ENCODE data around the gene KCTD11. TPM values are rescaled to one million over a fixed set of nuclear protein-coding genes. Genes with fewer than 3 reads are reported as not detected.
"Not testable (repeated sequence)": the region's sequence is repeated elsewhere in the genome, so short reads cannot be mapped to it uniquely, and the experiment has no call there.

The KCTD11 gene
- total and polyA plus RNA-seq, 7 donors = 2.9 to 13.2 (median 5.1) TPM

- Histone ChIP-seq H3K9me3 (no peaks in the 10 kb centered on the region), H3K36me3 (ENCODE audit: insufficient read depth in 1 of 2, low read depth in 1 of 2) (no peaks in the 10 kb centered on the region), H3K27me3 (ENCODE audit: insufficient read depth in 3 of 3, low read length in 2 of 3) (peaks cover 0 to 3% (median 0%) of the 10 kb centered on the region in 3 donors), H3K27ac (no peak overlapping the region), H3K4me3 (no peak overlapping the region), H3K4me1 (no peaks in the 10 kb centered on the region)
- no peak for TF ChIP-seq CTCF (IDR thresholded peaks at IDR 0.05)
- no peak for DNase-seq
- 69 to 76% (median 75%) methylated on average over 13 of the region's 13 CpGs for WGBS, 3 donors
- intact Hi-C loops (cut with DNase I) = loop anchor here in 1 of 2 donors (5.0 kb wide), 1 partner anchor 64 kb away; no protein-coding TSS in a partner anchor
- ATAC-seq = no peak
Observed at GRCh38 chr17:7367918-7368598, 16.1 kb downstream of the KCTD11 start.

- intact Hi-C loops (cut with DNase I) = loop anchor here in 1 of 2 donors (5.0 kb wide), 1 partner anchor 64 kb away; no protein-coding TSS in a partner anchor
- ATAC-seq; H3K36me3 ChIP-seq (ENCODE audit: insufficient read depth in 1 of 2, low read depth in 1 of 2); DNase-seq; H3K27me3 ChIP-seq (ENCODE audit: insufficient read depth in 3 of 3, low read length in 2 of 3); H3K4me3 ChIP-seq; H3K9me3 ChIP-seq; H3K27ac ChIP-seq; H3K4me1 ChIP-seq: not testable (repeated sequence)
- 79 to 89% (median 80%) methylated on average over 5 of the region's 5 CpGs for WGBS, 3 donors
Observed at GRCh38 chr17:7368599-7368994, 16.6 kb downstream of the KCTD11 start.

- ATAC-seq = no peak
- Histone ChIP-seq H3K9me3 (no peaks in the 10 kb centered on the region), H3K4me1 (no peaks in the 10 kb centered on the region), H3K27me3 (ENCODE audit: insufficient read depth in 3 of 3, low read length in 2 of 3) (peaks cover 0 to 3% (median 0%) of the 10 kb centered on the region in 3 donors), H3K27ac (no peak overlapping the region), H3K36me3 (ENCODE audit: insufficient read depth in 1 of 2, low read depth in 1 of 2) (no peaks in the 10 kb centered on the region), H3K4me3 (no peak overlapping the region)
- TF ChIP-seq CTCF (IDR thresholded peaks at IDR 0.05) = no peak
- intact Hi-C loops (cut with DNase I) = loop anchor here in 1 of 2 donors (5.0 kb wide), 1 partner anchor 62 kb away; no protein-coding TSS in a partner anchor
- 81 to 90% (median 81%) methylated on average over 5 of the region's 5 CpGs for WGBS, 3 donors
- DNase-seq = no peak
Observed at GRCh38 chr17:7369825-7370224, 17.9 kb downstream of the KCTD11 start.

GRCh38 chr17:7370853-7371252 lies 18.9 kb downstream of the KCTD11 start:
- Histone ChIP-seq H3K9me3 (no peaks in the 10 kb centered on the region), H3K36me3 (ENCODE audit: insufficient read depth in 1 of 2, low read depth in 1 of 2) (no peaks in the 10 kb centered on the region), H3K4me1 (no peaks in the 10 kb centered on the region), H3K4me3 (no peak overlapping the region), H3K27me3 (ENCODE audit: insufficient read depth in 3 of 3, low read length in 2 of 3) (peaks cover 0 to 3% (median 0%) of the 10 kb centered on the region in 3 donors), H3K27ac (no peak overlapping the region)
- intact Hi-C loops (cut with DNase I) = no loop called here
- TF ChIP-seq CTCF (IDR thresholded peaks at IDR 0.05) = no peak
- 74 to 91% (median 81%) methylated on average over 4 of the region's 4 CpGs for WGBS, 3 donors
- ATAC-seq (no peak), DNase-seq (no peak)

- no peaks in the 10 kb centered on the region for H3K9me3 ChIP-seq
- no peak for DNase-seq
- 87 to 96% (median 88%) methylated on average over 2 of the region's 2 CpGs for WGBS, 3 donors
- no peaks in the 10 kb centered on the region for H3K36me3 ChIP-seq (ENCODE audit: insufficient read depth in 1 of 2, low read depth in 1 of 2)
- no peak overlapping the region for H3K4me3 ChIP-seq
- intact Hi-C loops (cut with DNase I) = no loop called here
- peaks cover 0 to 3% (median 0%) of the 10 kb centered on the region in 3 donors for H3K27me3 ChIP-seq (ENCODE audit: insufficient read depth in 3 of 3, low read length in 2 of 3)
- TF ChIP-seq CTCF (IDR thresholded peaks at IDR 0.05) = no peak
- ATAC-seq = no peak
- no peaks in the 10 kb centered on the region for H3K4me1 ChIP-seq
- no peak overlapping the region for H3K27ac ChIP-seq
Observed at GRCh38 chr17:7374353-7374752, 22.4 kb downstream of the KCTD11 start.

Data from psoas muscle (tissue), 8 donors.